Retina (tissue), 1 donor: ENCODE data around the gene VPS26A.
A peak's percentile ranks its signal among the peaks of the same experiment; 100 is the strongest.

Experiments used
- DNase-seq: peaks from one replicate; pipeline ENCODE4 v3.0.0-alpha.2; 2016

The VPS26A gene

DNA sequence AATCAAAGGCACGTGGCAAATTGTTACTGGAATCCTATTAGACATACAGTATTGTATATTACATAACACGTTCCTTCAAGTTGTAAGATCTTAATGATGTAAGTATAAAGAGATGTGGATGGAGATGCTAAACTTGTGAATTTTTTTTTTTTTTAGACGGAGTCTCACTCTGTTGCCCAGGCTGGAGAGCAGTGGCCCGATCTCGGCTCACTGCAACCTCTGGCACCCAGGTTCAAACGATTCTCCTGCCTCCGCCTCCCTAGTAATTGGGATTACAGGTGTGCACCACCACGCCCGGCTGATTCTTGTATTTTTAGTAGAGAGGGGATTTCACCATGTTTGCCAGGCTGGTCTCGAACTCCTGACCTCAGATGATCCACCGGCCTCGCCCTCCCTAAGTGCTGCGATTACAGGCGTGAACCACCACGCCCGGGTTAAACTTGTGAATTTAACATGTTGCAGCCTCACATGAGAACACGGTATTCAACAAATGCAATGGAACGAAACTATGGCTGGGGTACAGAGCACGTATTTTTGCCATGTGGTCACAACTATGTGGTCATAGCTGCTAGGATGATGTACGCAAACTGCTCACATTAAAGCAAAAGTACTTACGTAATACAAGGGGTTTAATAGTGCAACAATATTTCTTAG lies 55.2 kb downstream of the VPS26A start:
- DNase-seq, result no peak

DNA sequence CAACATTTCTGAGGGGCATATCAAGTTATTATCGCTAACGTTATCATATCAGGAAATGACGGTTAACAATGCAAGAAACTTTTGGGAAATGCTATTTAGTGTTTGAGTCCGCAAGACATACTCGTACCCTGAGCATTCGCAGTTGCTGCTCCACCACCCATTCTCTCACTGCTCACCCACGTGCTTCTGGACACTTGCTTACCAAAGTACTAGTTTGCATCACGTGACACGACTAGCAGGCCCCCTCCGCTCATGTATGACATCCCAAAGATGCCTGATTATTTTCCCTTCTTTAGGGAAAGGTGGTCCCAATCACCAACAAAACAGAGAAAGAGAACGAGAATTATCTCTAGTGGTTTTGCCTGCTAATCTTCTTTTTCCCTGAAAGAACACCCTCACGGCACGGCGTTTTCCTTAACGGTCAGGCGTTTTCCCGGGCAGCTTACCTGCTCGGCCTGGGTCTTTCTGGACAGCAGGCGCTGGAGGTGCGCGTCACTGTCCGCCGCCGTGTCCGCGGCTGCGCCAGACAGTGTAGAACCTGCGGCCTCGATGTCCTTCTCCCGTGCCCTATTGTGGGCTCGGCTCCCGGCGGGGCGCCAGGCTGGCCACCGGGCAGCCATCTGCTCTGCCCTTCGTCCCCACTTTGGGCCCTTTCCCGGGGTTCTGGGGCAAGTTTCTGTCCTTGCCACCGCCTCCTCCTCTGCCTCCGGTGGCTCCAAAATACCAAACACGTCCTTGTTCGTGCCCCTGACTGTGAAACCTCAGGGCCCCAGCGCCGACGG lies 56.0 kb downstream of the VPS26A start, which contains the start of gene SUPV3L1:
SUPV3L1 (plus strand) TSS at position 492 of the 782 bp plus-strand sequence; CDS start at position 550, 58 bp downstream.
- peak; percentile 100 for DNase-seq

DNA sequence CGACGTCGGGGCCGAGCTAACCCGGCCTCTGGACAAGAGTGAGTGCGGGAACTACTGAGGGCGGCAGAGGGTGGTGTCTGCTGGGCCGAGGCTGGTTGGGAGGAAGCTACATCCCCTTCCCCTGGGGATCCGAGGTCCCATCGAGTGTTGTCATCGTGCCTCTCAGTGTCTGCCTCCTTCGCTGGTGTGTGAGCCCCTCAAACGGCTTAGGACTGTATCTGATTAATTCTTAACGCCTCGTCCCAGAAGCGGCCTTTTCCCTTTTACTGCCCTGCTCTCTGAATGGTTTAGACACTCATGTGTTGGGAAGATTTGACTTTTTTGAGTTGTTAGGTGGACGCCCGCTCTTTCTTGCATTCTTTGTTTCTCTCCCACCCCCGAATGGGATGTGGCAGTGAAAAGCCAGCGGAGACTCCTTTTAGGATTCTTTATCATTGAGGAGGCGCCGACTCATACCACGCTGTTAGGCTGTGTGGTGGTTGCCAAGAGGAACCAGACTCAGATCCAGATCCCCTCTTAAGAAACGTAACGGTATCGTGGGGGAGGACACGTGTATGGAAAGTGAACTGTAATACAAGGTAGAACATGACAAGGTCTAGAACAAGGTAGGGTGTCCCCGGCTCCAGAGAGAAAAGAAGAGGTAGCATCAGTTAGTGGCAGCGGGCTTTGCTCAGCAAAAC lies 56.7 kb downstream of the VPS26A start:
- DNase-seq, result no peak

DNA sequence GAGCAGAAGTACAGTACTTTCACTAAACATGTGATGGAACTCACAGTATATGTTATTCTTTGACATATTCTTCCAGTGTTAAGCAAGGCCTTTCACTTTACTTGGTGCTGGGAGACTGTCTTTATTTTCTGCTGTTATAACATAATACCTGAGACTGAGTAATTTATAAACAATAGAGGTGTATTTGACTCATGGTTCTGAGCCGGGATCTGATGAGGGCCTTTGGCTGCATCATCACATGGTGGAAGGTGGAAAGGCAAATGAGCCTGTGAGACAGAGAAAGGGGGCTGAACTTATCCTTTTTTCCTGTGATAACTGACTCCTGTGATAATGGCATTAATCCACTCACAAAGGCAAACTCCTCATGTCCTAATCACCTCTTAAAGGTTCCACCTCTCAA lies 57.5 kb downstream of the VPS26A start:
- no peak for DNase-seq

DNA sequence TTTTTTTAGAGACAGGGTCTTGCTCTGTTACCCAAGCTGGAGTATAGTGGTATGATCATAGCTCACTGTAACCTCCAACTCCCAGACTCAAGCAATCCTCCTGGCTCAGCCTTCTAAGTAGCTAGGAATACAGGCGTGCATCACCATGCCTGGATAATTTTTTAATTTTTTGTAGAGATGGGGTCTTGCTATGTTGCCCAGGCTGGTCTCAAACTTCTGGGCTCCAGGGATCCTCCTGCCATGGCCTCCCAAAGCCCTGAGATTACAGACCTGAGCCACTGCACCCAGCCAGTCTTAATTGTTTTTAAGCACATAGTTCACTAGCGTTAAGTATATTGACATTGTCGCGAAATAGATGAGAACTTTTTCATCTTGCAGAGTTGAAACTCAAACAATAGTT lies 58.0 kb downstream of the VPS26A start:
- no peak for DNase-seq

DNA sequence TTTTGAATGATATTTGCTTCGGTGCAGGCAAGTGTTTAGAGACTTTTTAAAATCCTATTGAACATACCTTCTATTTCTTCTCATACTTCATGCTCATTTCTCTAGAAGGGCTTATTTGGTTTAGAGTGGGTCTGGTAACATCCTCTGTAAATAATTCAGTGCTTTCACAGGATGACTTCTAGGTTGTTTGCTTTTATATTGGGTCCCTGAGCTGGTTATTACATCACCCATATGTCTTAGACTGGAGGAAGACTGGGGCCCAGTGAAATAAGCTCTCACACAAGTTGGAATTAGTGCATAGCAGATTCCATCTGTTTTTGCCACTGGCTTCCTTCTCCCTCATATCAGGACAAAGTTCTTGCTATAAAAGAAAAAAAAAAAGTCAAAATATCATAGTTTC lies 62.5 kb downstream of the VPS26A start:
- no peak for DNase-seq

DNA sequence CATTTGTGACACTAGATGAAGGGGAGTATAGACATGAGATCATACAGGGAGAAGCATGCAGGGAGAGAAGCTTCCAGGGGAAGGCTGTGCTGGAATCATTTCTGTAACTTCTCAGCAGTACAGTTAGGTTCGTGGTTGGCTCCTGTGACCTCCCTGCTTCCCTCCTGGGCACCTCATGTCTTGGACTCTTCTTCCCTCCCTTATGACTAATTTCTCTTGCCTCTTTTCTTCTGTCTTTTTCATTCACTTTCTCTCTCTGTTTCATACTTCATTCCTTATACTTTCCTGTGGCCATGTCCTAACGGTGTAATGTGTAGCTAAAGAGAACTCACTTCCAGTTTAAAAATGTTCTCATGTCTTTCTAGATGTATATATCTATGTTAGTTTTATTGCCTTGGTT lies 77.1 kb downstream of the VPS26A start:
- DNase-seq, result no peak

DNA sequence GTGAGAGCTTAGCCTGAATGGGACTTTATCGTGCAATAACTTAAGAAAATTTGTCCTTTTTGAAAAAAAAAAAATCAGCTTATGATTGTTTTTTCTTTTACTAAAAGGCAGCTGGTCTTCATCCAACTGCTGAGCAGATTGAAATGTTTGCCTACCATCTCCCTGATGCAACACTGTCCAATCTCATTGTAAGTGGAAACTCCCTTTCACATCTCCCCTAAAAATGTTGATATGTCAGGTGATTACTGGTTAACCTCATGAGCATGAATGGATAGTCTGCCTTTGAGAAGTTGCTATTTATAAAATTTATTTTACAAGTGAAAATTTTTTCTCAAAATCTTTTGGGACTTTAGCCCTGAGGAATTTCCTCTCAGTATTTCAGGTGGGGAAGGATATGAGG lies 78.4 kb downstream of the VPS26A start:
- no peak for DNase-seq

DNA sequence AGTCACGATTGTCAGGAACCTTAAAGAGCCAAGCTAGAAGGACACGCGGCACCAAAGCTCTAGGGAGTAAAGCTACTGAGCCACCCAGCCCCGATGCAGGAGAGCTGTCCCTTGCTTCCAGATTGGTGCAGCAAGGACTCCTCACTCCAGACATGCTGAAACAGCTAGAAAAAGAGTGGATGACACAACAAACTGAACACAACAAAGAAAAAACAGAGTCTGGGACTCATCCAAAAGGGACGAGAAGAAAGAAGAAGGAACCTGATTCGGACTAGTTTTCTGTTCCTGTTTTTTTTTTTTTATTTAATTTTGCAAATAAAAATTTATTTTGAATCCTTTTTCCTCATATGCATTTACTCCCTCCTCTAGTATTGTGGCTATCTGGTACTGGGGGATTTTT lies 84.8 kb downstream of the VPS26A start:
- no peak for DNase-seq

DNA sequence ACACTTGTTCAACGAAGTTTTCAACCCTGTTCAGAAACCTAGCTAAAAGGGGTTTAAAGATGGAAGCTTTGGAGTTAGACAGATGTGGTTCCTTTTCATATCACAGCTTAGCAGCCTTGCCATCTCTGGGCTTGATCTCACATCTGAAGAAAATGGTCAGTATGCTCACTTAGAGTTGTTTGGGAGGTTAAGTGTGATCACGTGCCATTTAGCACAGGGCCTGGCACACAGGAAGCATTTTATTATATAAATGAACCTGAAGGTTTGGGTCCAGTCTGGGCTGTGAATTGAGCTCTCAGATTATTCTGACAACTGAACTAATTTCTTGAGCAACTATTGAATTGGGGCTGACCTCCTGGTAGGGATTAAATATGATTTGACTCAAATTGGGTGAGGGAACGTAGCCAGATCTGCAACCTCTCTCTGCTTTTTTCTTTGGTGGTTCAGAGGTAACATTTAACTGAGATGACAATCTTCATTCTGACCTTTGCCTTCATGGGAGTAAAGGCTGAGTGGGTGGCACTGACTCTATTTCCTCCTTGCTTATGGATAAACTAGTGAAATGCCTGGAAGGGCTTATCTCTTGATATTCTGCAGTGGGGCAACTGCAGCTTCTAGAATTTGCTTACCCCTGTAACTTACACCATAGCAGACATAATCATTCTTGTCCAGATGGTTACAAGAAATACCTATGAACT lies 86.0 kb downstream of the VPS26A start:
- no peak for DNase-seq

DNA sequence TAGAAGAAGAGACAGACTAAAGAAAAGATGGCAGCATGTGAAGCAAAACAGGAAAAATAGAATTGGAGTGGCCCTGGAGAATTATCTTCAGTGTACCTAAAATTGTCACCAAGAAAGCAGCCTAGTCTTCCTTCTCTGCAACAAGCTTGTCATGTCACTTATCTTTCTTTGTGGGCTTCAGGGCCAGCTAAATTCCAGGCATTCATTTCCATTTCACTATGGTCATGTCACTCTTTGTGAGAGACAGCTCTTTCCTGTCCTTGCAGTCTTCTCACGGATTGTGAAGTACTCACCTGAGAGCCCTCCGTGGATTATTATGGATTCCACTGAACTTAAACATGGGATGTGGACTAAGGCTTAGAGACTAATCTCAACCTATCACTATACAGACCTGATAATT lies 87.1 kb downstream of the VPS26A start:
- DNase-seq, result no peak

DNA sequence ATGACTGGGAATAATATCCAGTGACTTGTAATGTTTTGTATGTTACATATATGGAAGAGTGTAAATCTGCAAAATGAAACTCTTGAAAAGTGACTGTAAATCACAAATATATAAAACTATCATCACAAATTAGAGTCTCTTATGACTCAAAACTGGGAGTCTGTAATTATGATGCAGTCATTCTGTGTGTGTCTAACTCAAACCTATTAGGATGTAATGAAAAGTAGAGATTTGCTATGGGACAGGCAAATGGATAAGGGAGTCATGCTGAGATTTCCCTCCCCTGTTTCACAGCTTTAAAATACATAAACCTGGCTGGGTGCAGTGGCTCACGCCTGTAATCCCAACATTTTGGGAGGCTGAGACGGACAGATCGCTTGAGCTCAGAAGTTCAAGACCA lies 87.5 kb downstream of the VPS26A start:
- DNase-seq, result no peak

DNA sequence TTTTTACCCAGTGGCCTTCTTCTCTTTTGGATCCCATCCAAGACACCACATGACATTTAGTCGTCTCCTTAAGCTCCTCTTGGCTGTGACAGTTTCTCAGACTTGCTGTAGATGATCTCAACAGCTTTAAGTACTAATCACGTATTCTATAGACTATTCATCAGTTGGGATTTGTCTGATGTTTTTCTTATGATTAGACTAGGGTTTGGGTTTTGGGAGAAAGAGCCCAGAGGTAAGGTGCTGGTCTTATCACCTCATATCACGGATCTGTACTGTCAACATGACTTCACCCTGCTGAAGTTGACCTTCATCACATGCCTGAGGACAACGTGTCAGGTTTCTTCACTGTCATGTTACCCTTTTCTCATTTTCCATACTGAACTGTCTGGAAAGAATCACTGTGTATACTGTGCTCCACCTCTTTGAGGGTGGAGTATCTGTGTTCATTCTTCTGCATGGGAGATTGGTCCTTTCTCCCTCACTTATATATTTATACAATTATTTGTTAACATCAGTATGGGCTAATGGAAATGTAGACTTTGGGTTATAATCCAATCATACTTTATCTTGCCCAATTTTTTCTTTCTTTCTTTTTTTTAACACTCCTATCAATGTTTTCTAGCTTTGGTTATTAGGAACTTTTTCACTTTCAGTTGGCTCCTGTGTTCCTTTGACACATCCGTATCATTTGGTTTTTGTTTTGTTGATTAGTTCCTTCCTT lies 89.8 kb downstream of the VPS26A start:
- DNase-seq, result no peak

DNA sequence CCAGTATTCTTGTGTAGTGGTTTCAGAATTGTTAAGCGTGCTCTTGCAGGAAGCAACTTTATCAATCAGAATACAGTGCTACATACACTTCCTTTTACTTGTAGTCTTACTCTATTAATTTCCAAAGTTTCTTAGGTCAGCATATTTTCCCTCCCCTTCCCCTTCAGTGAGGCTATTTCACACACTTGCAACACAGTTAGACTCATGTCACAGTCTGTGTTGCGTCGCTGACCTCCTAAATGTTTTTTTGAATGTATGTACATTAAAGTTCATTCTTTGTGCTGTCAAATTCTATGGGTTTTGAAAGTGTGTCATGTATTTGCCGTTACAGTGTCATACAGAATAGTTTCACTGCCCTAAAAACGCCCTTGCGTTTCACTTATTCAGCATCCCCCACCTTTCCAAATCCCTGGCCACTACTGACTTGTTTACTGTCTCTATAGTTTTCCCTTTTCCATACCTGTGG lies 90.7 kb downstream of the VPS26A start:
- DNase-seq, result no peak

DNA sequence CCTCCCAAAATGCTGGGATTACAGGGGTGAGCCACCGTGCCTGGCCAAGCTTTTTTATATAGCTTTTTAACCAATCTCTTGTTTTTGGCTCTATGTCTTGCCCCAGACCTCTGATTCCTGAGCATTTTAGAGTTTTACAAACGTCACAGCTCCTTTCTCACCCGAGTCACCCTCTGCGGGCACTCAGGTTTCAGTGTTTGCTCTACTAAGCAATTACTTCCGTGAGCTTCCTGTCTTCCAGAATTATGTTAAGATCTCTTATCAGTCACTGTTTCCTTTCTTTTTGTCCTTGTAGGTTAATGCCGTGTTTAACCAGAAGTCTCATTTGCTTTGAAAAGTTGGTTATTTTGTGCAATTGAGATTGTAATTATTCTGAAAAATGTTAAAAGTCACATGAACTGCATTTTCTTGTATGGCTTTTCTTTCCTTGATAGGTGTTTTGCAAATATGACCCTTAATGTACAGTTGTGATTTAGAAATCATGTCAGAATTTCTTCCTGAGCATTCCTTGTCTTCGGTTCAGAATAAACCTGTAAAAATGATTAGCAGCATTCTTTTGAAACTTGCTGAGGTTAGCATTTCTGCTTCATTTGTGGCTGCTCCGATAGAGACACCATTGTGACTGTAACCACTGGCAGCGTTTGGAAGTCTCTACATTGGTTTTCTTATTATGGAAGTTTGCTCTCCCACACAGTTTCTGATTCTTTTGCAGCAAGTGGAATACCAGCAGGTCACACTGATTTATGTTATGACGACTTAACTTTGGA lies 91.6 kb downstream of the VPS26A start:
- no peak for DNase-seq

DNA sequence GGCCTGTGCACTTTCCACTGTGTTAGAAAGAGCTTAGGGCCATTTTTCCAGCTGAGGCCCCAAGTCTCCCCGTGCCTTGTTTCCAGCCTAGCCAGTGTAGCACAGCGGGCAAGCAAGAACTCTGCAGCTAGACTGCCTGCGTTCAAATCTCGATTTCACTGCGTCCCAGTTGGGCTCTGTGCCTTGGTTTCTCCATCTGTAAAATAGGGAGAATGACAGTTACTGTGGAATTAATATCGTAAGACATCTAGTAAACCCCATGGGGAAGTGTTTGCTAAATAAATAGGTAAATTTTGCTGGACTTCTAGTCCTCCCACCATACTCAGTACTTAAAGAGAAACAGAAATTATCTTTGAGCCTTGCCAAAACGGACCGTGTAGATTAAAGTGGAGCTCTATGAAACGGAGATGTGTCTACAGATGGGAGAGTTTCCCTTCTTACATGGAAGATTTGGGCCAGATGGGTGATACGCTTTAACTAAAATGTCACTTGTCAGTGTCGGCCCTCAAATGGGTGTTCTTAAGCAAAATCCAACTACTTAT lies 92.7 kb downstream of the VPS26A start:
- DNase-seq, result no peak

DNA sequence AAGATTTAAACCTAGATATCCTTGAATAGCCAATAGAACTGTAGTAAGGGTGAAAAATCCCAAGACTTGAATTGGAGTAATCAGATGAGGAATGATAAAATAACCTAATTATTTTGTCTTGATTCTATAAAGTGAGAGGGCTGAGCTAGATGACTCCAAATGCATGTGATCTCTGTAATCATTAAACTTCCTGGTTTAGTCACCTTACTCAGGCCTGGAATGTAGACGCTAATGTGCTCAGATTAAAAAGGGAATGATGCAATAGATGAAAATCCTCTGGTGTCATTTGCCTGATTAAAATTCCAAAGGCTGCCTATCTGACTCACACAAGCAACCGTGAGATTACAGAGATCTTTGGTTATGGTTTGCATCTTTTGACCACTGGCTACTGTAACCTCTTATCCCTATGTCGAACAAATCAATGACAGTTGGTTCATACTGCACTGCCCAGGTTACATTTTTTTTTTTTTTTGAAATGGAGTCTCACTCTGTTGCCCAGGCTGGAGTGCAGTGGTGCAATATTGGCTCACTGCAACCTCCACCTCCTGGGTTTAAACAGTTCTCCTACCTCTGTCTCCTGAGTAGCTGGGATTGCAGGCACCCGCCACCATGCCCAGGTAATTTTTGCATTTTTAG lies 93.3 kb downstream of the VPS26A start:
- DNase-seq, result no peak

DNA sequence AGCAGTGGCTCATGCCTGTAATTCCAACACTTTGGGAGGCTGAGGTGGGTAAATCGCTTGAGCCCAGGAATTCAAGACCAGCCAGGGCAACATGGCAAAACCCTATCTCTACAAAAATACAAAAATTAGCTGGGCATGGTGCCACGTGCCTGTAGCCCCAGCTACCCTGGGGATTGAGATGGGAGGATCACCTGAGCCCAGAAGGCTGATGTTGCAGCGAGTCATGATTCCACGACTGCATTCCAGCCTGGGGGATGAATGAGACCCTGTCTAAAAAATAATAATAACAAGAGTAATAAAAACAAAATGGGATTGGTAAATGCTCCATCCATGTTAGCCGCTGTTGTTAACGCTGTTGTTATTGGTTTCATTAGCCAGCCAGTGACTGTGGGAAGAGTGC lies 94.9 kb downstream of the VPS26A start:
- no peak for DNase-seq

DNA sequence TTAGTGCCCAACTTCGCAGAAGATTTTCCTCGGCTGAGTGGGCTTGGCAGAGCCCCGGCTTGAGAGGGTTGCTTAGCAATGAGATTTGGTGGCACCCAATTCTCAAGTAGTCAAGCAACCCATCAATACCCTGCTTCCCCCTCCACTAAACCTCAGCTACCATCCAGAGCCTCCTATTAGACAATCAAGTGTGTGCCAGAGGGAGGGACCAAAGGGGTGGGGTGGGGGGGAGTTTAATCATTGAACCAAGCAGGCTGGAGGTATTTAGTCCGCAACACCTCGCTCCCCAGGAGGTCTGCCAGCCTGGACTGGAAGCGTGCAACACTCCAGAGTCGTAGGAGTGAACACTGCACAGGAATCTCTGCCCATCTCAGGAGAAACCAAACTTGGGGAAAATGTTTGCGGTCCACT lies 96.1 kb downstream of the VPS26A start, which contains the start of gene HKDC1:
HKDC1 (plus strand) TSS at position 292 of the 411 bp plus-strand sequence; CDS start at position 396, 104 bp downstream.
- peak; percentile 14 for DNase-seq

DNA sequence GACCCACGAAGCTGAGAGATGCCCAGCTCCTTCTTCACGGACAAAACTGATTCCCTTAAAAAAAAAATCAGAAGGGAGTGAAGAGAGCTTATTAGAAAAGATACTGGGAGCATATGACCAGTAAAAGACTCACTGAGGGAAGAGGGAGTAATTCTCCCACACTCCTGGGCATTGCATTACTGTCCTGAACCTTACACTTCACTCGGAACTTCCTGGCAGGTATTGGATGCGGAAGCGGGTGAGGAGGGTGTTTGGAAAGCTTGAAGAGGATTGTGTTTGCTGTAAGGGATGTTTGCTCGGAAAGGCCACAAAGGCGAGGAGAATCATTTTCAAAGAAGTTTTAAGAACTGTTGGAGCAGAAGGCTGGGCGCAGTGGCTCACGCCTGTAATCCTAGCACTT lies 96.5 kb downstream of the VPS26A start:
- DNase-seq, result no peak
